Ascending aorta (tissue), 2 donors: ENCODE results near the gene CDH20. TPM values are rescaled to one million over a fixed set of nuclear protein-coding genes. Genes with fewer than 3 reads are reported as not detected.

Source experiments
- DNase-seq, 2 donors: peaks; one replicate each; pipeline ENCODE4 v3.0.0-alpha.2; 2019; ENCODE audit warnings: low spot score in 2 of 2
- H3K27ac ChIP-seq, 2 donors: fragments of 200-600 bp; sonication (generic); one replicate each; pipeline ENCODE4 v1.5.1; 2016 to 2017; ENCODE audit warnings: mild to moderate bottlenecking in 1 of 2
- H3K27me3 ChIP-seq: fragments of 200-600 bp; sonication (generic); one replicate; pipeline ENCODE4 v1.5.1; 2017
- H3K36me3 ChIP-seq, 2 donors: fragments of 200-600 bp; sonication (generic); one replicate each; pipeline ENCODE4 v1.5.1; 2016
- H3K4me1 ChIP-seq, 2 donors: fragments of 200-600 bp; sonication (generic); one replicate each; pipeline ENCODE4 v1.5.1; 2016 to 2017; ENCODE audit warnings: mild to moderate bottlenecking in 1 of 2
- H3K4me3 ChIP-seq, 2 donors: fragments of 200-600 bp; sonication (generic); one replicate each; pipeline ENCODE4 v1.5.1; 2016 to 2017; ENCODE audit warnings: mild to moderate bottlenecking in 1 of 2
- H3K9me3 ChIP-seq, 2 donors: fragments of 200-600 bp; sonication (generic); one replicate each; pipeline ENCODE4 v1.5.1; 2016
- CTCF ChIP-seq, 3 experiments: fragments of 200-600 bp in 2 of 3; fragments of 450-650 bp in 1 of 3; sonication (generic) in 2 of 3; IDR thresholded peaks; one replicate each; pipeline ENCODE4 v1.5.1; 2016 to 2019; ENCODE audit warnings: antibody characterized with exemption in 3 of 3, mild to moderate bottlenecking in 1 of 3, moderate library complexity in 1 of 3
- intact Hi-C: fragments of 100-400 bp; cut with DNase I; formaldehyde crosslinking; loops from one replicate; pipeline ENCODE4 v1.15.1; 2023
- total RNA-seq: library from RNA; depleted of rRNA; stranded (reverse); fragments of >200 nt; gene quantifications from one replicate; pipeline ENCODE4 v1.1.0, GENCODE V29; 2016

Gene CDH20
- total RNA-seq, 1 donor from 2014 or later = not detected

- no peaks in the 10 kb centered on the region for H3K36me3 ChIP-seq
- no peak for TF ChIP-seq CTCF (IDR thresholded peaks at IDR 0.05)
- no peaks in the 10 kb centered on the region for H3K27me3 ChIP-seq
- DNase-seq = no peak
- H3K9me3 ChIP-seq = no peaks in the 10 kb centered on the region
- H3K4me1 ChIP-seq = no peaks in the 10 kb centered on the region
- H3K27ac ChIP-seq = no peak overlapping the region
- H3K4me3 ChIP-seq = no peak overlapping the region
- intact Hi-C loops = no loop called here
Observed at GRCh38 chr18:61471541-61471940, 138.3 kb downstream of the CDH20 start.

GRCh38 chr18:61471942-61472341 lies 138.7 kb downstream of the CDH20 start:
- Histone ChIP-seq H3K4me1 (no peaks in the 10 kb centered on the region), H3K27me3 (no peaks in the 10 kb centered on the region), H3K36me3 (no peaks in the 10 kb centered on the region), H3K4me3 (no peak overlapping the region), H3K9me3 (no peaks in the 10 kb centered on the region), H3K27ac (no peak overlapping the region)
- TF ChIP-seq CTCF (IDR thresholded peaks at IDR 0.05) = no peak
- intact Hi-C loops = no loop called here
- no peak for DNase-seq

GRCh38 chr18:61474341-61474740 lies 141.1 kb downstream of the CDH20 start:
- TF ChIP-seq CTCF (IDR thresholded peaks at IDR 0.05) = no peak
- Histone ChIP-seq H3K27ac (no peak overlapping the region), H3K27me3 (no peaks in the 10 kb centered on the region)

GRCh38 chr18:61474918-61475317 lies 141.7 kb downstream of the CDH20 start:
- H3K9me3 ChIP-seq = no peaks in the 10 kb centered on the region
- no peaks in the 10 kb centered on the region for H3K36me3 ChIP-seq
- intact Hi-C loops = no loop called here
- TF ChIP-seq CTCF (IDR thresholded peaks at IDR 0.05) = no peak
- no peaks in the 10 kb centered on the region for H3K27me3 ChIP-seq
- no peak overlapping the region for H3K27ac ChIP-seq
- no peak for DNase-seq
- no peaks in the 10 kb centered on the region for H3K4me1 ChIP-seq
- H3K4me3 ChIP-seq = no peak overlapping the region

More at GRCh38 chr18:61474341-61474740, 141.1 kb downstream of the CDH20 start:
- no peak for DNase-seq
- H3K36me3 ChIP-seq = no peaks in the 10 kb centered on the region
- H3K9me3 ChIP-seq = no peaks in the 10 kb centered on the region
- intact Hi-C loops = no loop called here
- no peaks in the 10 kb centered on the region for H3K4me1 ChIP-seq
- no peak overlapping the region for H3K4me3 ChIP-seq

- intact Hi-C loops = no loop called here
- Histone ChIP-seq H3K27me3 (no peaks in the 10 kb centered on the region), H3K36me3 (no peaks in the 10 kb centered on the region), H3K27ac (no peak overlapping the region), H3K9me3 (no peaks in the 10 kb centered on the region), H3K4me3 (no peak overlapping the region), H3K4me1 (no peaks in the 10 kb centered on the region)
- no peak for TF ChIP-seq CTCF (IDR thresholded peaks at IDR 0.05)
- no peak for DNase-seq
Observed at GRCh38 chr18:61475931-61476330, 142.7 kb downstream of the CDH20 start.

GRCh38 chr18:61489334-61489733 lies 156.1 kb downstream of the CDH20 start:
- no peak for DNase-seq
- Histone ChIP-seq H3K27ac (no peak overlapping the region), H3K27me3 (no peaks in the 10 kb centered on the region), H3K4me3 (no peak overlapping the region), H3K9me3 (no peaks in the 10 kb centered on the region), H3K36me3 (no peaks in the 10 kb centered on the region), H3K4me1 (no peaks in the 10 kb centered on the region)
- intact Hi-C loops = no loop called here
- TF ChIP-seq CTCF (IDR thresholded peaks at IDR 0.05) = no peak
